Activated CD4-positive, CD25-positive, alpha-beta regulatory T cell treated with anti-CD3 and anti-CD28 coated beads, Interleukin-2, amount 50 U/mL, for 24 hours (primary cell): Measurements from ENCODE around the gene MPC1L.
A peak's percentile ranks its signal among the peaks of the same experiment; 100 is the strongest.

Experiments
- ATAC-seq, 2 donors: fragments of 150-1000 bp; cut with Tn5 transposase; one replicate each; pipeline ENCODE4 v1.10.0; 2021; ENCODE audit warnings: mild to moderate bottlenecking in 1 of 2, moderate library complexity in 1 of 2

The MPC1L gene

DNA sequence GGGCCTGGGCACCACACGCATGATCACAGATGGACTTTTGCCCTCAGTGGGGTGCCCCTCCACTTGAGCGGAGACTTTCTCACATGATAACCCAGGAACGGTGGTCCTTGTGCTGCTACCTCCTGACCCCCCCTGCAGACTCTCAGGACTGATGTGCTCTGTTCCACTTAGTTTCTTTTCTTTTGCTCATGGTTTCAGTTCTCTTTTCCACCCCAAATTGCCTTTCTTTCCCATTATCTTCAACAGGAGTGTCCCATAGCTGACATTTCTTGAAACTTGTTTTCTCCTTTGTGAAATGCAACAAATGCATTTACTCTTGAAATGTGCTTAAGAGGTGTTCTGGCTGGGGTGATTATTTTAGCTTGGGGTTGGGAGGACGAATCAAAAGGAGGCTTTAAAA is 9.0 kb downstream of the MPC1L start:
- ATAC-seq: no peak

DNA sequence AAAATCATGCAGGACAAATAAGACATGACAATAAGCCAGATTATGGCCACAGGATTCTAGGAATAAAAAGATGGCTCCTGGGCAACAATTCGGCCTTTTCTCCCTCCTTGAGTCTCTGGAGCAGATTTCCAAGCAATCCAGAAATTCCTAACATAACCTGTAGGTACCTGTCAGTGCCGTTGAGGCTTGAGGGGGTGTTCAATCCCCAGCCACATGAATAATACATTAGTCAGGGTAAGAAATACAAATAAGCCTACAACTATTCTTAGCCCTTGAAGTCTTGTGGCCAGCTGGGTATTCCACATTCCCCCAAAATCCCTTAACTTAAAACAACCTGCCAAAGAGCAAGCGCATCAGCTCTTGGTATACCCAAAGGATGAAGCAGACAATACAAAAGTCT is 14.5 kb downstream of the MPC1L start:
- no peak for ATAC-seq

GRCh38 chrX:40644176-40644575 is 20.9 kb downstream of the MPC1L start:
- ATAC-seq: no peak

- ATAC-seq: peak; percentile 38 to 54
These were observed 21.7 kb downstream of the MPC1L start for GRCh38 chrX:40644821-40645358.

DNA sequence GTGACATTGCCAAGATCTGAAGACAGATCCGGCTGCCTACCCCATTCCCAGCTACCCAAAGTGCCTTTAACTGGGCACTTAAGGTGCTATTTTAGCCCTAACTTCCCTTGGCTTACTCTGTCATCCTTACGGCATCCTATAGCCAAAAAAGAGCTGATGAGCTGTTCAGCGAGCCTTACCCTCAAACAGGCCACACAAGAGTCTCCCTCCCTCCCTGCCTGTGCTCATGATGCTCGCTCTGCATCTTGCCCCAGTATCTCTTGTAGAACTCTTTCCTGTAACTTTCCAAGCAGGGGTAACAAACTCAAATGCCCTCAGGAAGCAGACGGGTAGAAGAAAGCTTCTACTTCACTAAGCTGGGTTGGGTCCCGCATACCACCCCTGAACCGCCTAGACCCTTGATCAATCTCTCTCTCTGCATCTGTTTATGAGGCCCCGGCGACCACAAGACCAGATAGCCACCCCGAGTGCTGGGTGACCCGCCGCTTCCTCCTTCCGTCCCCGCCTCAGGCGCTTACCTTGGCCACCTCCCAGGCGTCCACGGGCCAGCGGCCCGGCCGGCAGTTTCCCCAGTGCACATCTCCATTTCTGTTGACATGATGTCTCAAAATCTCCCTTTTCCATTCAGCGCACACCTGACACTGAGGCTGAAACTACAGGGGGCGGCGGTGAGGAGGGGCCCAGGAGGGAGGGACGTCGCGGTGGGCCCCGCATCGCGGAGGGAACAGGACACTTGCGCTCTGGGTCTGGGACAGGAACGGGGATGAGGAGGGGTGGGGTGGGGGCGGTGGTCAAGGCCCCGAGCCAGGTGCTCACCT is 23.5 kb downstream of the MPC1L start:
- peak; percentile 25 to 42 for ATAC-seq

DNA sequence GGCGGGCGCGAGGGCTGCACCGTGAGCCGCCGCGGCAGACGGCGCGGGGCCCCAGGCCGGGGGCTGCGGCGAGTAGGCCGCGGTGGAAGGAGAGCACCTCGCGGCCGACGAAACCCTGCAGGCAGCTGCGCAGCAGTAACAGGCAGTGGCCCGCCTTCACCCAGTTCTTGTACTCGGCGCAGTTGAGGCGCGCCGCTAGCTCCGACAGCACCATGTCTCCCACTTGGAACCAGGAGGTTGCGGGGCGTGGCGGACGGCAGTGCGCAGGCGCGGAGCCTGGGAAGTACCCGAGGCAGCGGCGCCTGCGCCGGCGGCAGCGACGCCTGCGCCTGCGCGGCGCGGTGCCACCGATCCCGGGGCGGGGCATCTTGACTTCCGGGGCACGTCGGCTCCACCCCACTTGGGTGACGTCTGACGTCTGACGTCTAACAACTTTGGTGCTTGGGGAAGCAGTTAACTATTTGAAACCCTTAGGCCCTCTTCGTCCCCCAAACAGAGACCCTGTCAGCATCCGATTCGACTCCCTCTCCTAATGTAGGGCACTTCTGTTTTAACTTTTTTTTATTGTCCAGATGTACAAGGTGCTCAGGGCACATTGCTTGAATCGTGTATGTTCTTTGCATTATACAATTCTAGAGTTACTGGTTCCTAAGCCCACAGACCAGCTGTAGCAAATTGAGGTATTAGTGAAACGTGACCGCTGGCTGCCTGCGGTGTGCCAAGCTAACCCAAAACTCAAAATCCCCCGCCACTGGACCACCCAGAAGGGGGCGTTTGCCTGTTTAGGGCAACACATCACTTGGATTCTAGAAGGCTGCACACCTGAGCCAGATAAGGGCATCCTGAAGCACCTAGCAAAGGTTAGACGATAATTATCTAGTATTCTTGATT is 24.3 kb downstream of the MPC1L start, which contains the start of gene CXorf38:
CXorf38 (minus strand) TSS at position 255 of the 891 bp plus-strand sequence; CDS start at position 214, 41 bp downstream.
- peak; percentile 73 for ATAC-seq

- no peak for ATAC-seq
These were observed 28.5 kb downstream of the MPC1L start for GRCh38 chrX:40651620-40652223.

DNA sequence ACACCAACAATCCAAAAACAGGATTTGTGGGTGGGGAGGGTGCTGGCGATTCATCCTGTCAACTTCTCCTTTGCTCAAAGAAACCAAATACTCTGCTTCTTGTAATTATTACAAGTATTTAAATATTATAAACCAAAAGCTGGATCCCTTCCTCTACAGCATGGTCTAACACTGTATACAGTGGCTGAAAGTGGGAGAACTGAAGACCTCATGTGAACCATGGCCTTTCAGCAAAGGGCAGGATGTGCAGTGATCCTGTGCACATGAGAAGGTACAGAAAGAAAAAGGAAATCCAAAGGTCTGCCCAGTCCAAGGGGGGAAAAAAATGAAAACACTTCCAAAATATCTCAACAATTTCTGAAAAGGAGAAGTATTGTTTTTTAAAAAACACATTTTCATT is 29.4 kb downstream of the MPC1L start:
- no peak for ATAC-seq

DNA sequence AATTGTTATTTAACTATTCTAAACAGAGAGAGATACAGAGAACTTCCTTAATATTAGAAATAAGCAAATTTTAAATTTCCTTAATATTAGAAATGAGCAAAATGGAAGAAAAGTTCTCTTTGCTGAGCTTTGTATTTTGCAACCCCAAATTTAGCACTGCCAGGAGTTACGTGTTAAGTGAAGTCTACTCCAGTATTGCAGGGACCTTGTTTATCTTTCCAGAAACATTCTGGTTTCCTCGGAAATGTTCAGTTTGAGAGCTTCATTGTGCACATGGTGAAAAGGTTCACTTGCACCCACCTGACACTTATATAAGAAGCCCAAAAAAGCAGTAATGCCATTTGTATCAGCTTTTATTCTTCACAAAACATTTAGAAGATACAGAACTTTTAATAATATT is 30.3 kb downstream of the MPC1L start:
- no peak for ATAC-seq

- no peak for ATAC-seq
These were observed 37.2 kb downstream of the MPC1L start for GRCh38 chrX:40660381-40660780.

- ATAC-seq: no peak
These were observed 38.3 kb downstream of the MPC1L start for GRCh38 chrX:40661489-40661888.

- ATAC-seq: no peak
These were observed 40.0 kb downstream of the MPC1L start for GRCh38 chrX:40663078-40663740.

- no peak for ATAC-seq
These were observed 40.8 kb downstream of the MPC1L start for GRCh38 chrX:40663880-40664630.

DNA sequence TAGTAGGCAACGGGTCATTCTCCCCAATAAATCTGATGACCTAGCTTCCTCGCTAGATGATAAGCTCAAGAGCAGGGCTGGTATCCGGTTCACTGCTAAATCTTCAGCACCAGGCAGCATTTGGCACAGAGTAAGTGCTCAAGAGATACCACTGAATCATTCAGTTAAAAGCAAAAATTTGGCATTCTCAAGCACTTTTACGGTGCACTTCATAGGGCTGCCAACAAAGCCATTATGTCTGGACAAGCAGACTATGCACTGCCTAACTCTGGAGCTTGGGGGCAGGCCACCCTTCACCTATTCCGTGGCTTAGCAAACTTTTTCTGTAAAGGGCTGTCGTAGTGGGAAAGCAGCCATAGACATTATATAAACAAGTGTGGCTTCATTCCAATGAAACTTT is 47.9 kb downstream of the MPC1L start:
- no peak for ATAC-seq
